Progenitor cell of endocrine pancreas (in vitro differentiated cells): ENCODE results near the gene LRRC10B. TPM values are rescaled to one million over a fixed set of nuclear protein-coding genes. Genes with fewer than 3 reads are reported as not detected.

Experiments
- DNase-seq: peaks from one replicate; pipeline ENCODE4 v3.0.0; 2021; ENCODE audit warnings: low spot score; ENCODE audit not compliant: unreplicated experiment
- H3K27ac Mint-ChIP-seq: 2 replicates; pipeline ENCODE4 v1.8.0; 2021; ENCODE audit warnings: mild to moderate bottlenecking, moderate library complexity, mixed read lengths
- H3K27me3 Mint-ChIP-seq: 2 replicates; pipeline ENCODE4 v1.8.0; 2021; ENCODE audit warnings: mixed read lengths
- H3K36me3 Mint-ChIP-seq: 2 replicates; pipeline ENCODE4 v1.8.0; 2022; ENCODE audit warnings: mixed read lengths; ENCODE audit not compliant: insufficient read depth
- H3K4me1 Mint-ChIP-seq: 2 replicates; pipeline ENCODE4 v1.8.0; 2021; ENCODE audit warnings: low read depth, mixed read lengths
- H3K4me3 Mint-ChIP-seq: 2 replicates; pipeline ENCODE4 v1.8.0; 2021; ENCODE audit warnings: low read depth, mild to moderate bottlenecking, moderate library complexity, mixed read lengths
- H3K9me3 Mint-ChIP-seq: 2 replicates; pipeline ENCODE4 v1.8.0; 2021; ENCODE audit warnings: low read depth, mixed read lengths
- total RNA-seq: library from RNA; stranded (reverse); gene quantifications from 2 replicates; pipeline ENCODE4 v1.2.1, GENCODE V29; 2021
- TF ChIP-seq, protein P1 (sequence below): fragments of 200-600 bp; sonication (generic); IDR thresholded peaks from one replicate; pipeline ENCODE4 v1.5.0; 2021; ENCODE audit warnings: antibody characterized with exemption, mild to moderate bottlenecking; ENCODE audit not compliant: unreplicated experiment

Gene LRRC10B
- total RNA-seq, 1 donor from 2014 or later = 2.0 TPM

DNA sequence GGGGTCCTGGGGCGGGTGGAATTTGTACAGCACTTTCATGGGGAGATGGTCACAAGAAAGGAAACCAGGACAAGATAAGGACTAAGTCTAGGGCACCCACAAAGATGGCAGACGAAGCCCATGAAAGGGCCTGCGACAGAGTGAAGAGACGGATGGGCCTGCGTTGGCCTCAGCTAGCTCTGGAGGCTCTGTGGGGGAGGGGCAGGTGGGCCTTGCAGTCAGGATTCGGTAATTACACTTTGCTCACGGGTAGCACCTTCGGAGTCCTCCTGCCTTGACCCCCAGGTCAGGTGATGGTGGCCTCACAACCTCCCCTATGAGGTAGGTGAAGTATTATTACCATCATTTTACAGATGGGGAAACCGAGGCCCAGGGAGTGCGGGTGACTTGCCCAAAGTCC lies 7.1 kb downstream of the LRRC10B start:
- Mint-ChIP-seq H3K4me1 (peaks cover 26% of the 10 kb centered on the region), H3K9me3 (no peaks in the 10 kb centered on the region), H3K27me3 (peaks cover 19% of the 10 kb centered on the region), H3K36me3 (no peaks in the 10 kb centered on the region), H3K27ac (no peak overlapping the region), H3K4me3 (no peak overlapping the region)
- TF ChIP-seq, protein P1, sequence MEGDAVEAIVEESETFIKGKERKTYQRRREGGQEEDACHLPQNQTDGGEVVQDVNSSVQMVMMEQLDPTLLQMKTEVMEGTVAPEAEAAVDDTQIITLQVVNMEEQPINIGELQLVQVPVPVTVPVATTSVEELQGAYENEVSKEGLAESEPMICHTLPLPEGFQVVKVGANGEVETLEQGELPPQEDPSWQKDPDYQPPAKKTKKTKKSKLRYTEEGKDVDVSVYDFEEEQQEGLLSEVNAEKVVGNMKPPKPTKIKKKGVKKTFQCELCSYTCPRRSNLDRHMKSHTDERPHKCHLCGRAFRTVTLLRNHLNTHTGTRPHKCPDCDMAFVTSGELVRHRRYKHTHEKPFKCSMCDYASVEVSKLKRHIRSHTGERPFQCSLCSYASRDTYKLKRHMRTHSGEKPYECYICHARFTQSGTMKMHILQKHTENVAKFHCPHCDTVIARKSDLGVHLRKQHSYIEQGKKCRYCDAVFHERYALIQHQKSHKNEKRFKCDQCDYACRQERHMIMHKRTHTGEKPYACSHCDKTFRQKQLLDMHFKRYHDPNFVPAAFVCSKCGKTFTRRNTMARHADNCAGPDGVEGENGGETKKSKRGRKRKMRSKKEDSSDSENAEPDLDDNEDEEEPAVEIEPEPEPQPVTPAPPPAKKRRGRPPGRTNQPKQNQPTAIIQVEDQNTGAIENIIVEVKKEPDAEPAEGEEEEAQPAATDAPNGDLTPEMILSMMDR = no peak
- no peak for DNase-seq

DNA sequence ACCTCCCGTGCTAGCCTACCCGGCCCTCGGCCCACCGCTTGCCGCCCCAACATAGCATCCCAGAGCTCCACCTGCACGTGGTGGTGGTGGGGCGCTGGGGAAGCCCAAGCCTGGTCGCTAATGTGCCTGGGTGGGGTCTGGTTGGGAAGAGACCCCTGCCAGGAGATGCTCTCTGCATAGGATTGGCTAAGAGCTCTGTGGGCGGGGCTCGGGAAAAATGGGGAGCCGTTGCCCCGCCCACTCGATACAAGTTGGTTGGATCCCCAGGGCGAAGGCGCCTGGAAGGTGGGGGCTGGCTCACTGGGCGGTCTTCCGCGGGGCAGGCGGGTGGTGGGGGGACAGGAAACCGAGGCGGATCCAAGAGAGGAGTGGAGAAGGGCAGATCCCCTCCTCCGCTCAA lies 7.6 kb downstream of the LRRC10B start:
- H3K4me3 Mint-ChIP-seq = no peak overlapping the region
- TF ChIP-seq, protein P1 = no peak
- H3K36me3 Mint-ChIP-seq = no peaks in the 10 kb centered on the region
- no peak overlapping the region for H3K27ac Mint-ChIP-seq
- H3K27me3 Mint-ChIP-seq = peaks cover 16% of the 10 kb centered on the region
- H3K4me1 Mint-ChIP-seq = peaks cover 24% of the 10 kb centered on the region
- no peaks in the 10 kb centered on the region for H3K9me3 Mint-ChIP-seq
- no peak for DNase-seq

DNA sequence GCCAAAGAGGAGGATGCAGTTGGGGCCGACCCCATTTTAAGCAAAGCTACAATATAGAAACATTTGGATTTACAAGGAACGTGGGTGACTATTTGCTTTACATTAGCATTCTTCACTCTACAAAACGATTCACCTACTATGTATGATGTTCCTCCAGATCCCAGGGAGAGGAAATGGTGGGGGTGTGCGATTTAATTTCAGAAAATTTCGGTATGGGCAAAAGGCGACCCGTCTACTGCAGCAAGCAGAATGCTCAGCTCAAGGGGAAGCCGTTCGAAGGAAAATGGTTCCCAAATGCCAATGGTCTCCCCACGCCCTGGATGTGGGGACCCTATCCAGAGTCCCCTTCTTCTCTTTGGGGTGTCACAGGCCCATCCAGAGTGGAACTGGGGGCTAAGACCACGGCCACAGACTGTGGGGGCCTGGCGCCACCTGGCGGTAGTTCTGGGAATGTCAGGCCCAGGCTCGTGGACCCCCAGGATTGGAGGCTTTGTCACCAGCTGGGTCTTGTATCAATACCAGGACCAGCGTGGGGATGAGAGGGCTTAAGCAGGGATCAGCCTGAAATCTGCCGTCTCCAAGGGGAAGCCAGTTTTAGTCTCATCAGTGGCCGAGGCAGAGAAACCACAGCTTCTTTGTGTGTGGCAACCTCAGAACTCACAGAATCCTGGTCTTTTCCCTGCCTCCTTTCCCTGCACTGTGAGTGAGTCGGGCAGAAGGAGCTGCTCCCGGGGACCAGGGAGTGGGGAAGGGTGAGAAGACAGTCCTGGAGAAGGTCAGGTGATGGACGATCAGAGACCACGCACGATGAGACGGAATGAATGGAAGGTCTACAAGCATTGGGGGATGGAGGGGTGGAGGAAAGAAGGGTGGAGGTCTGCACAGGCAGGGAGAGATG lies 8.4 kb downstream of the LRRC10B start:
- H3K36me3 Mint-ChIP-seq = no peaks in the 10 kb centered on the region

DNA sequence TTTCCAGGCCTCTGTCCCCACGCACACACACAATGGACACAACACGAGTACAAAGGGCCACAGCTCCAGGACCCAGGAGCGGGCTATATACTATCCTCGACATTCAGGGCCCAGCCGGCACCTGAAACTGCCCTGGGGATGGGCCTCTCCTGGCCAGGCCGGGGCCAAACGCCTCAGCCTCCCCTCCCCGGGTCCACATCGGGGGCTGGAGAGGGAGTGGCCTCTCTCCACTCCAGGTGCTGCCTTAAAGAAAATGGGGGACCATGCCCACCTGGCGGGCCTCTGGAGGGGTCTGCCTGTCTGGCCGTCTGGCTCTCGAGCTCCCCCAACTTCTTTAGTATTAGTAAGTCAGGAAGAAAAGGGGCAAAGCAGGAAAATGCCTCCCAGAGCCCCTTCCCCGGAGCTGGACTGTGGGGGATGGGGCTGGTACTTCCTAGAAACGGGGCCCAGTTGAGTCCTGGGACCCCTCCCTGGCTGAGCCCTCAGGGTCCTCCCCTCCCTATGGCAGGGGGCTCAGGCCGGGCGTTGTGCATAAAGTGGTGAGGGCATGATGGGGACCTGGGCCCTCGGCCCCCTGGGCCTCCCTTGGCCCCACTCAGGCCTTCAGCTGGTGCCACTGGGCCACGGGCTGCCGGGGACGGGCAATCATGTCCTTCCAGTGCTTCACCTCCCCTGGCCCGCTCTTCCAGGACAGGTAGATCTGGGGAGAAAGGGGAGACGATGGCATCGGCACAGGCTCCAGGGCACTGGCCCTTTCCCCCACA lies 9.7 kb downstream of the LRRC10B start:
- Mint-ChIP-seq H3K27ac (no peak overlapping the region), H3K4me1 (peaks cover 9% of the 10 kb centered on the region), H3K27me3 (peaks cover 14% of the 10 kb centered on the region), H3K9me3 (no peaks in the 10 kb centered on the region), H3K36me3 (no peaks in the 10 kb centered on the region), H3K4me3 (no peak overlapping the region)
- DNase-seq = no peak
- TF ChIP-seq, protein P1 = no peak

More for the DNA sequence above, 8.4 kb downstream of the LRRC10B start:
- H3K9me3 Mint-ChIP-seq = no peaks in the 10 kb centered on the region
- H3K4me3 Mint-ChIP-seq = no peak overlapping the region
- peak; percentile 72 for DNase-seq
- peaks cover 14% of the 10 kb centered on the region for H3K27me3 Mint-ChIP-seq
- H3K27ac Mint-ChIP-seq = no peak overlapping the region
- peaks cover 20% of the 10 kb centered on the region for H3K4me1 Mint-ChIP-seq
- TF ChIP-seq, protein P1 = peak; percentile 99

DNA sequence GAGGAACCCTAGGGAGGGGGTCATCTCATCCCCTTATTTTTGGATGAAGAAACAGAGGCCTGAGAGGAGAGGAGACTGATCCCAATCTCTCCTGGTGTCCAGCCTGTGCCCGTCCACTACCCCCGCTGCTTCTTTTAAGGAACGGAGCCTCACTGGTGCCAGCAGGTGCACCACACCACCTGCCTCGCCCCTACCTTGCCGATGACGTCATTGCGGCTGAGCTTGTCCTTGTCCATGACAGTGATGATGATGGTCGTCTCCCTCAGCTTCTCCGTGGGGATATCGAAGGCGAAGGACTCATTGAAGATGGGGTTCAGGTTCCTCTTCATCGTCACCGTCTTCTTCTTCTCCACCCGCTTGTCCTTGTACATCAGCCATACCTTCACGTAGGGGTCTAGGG lies 14.3 kb downstream of the LRRC10B start:
- H3K27me3 Mint-ChIP-seq = peaks cover 20% of the 10 kb centered on the region
- H3K4me3 Mint-ChIP-seq = no peak overlapping the region
- TF ChIP-seq, protein P1 = no peak
- no peaks in the 10 kb centered on the region for H3K36me3 Mint-ChIP-seq
- no peak overlapping the region for H3K27ac Mint-ChIP-seq
- peaks cover 11% of the 10 kb centered on the region for H3K4me1 Mint-ChIP-seq
- no peak for DNase-seq
- no peaks in the 10 kb centered on the region for H3K9me3 Mint-ChIP-seq
